ENCODE data around the gene ITCH.

- TF ChIP-seq POLR2A (IDR thresholded peaks at IDR 0.05; ENCODE audit: low read depth, low read length) (no peak), POLR2AphosphoS5 (IDR thresholded peaks at IDR 0.05; ENCODE audit: low read depth, low read length) (no peak), POU2F2 (IDR thresholded peaks at IDR 0.05; ENCODE audit: low read depth, low read length) (no peak), TAF1 (IDR thresholded peaks at IDR 0.05; ENCODE audit: low read depth, low read length) (no peak), SPI1 (IDR thresholded peaks at IDR 0.05; ENCODE audit: low read depth, low read length) (no peak)
These were observed 7.0 kb downstream of the ITCH start for GRCh38 chr20:34370062-34370461.

All from GM12891 (cell line).